Measurements from ENCODE around the gene CYP27C1. TPM values are rescaled to one million over a fixed set of nuclear protein-coding genes. Genes with fewer than 3 reads are reported as not detected.

Gene CYP27C1
- total and polyA plus RNA-seq, 2 experiments from 2014 or later = 1.8 to 2.9 TPM

DNA sequence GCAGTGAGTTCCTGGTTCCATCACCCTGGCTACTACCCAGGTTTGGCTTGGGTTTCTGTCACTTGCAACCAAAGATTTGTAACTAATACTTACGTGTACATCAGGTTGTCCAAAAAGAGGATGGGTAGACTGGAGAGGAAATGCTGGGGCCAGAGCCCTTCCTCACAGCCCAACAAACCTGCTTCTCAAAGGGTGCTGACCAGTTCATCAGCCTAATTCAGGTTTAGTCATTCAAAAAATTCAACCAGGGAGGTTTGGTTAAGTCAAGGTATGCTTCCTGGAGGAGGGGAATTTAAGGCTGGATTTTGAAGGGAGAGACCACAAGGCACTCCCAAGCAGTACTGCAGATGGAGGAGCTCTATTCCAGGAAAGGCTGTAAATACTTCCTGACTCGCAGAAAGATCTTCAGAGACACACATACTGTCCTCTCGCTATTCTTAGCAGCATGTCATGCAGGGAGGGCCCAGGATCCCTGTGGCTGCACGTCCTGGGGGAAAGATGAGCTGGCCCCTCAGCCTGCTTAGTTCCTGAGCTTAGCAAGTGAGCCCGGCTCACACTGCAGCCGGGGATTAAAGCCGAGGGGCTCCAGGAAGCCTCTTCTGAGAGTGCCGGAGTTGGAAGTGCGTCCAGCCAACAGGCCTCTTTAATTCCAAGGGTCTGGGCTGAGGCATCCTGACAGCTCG, 73.1 kb downstream of the CYP27C1 start:
- Mint-ChIP-seq H3K27ac (no peak overlapping the region), H3K27me3 (ENCODE audit: insufficient read depth, low read depth, poor library complexity) (no peaks in the 10 kb centered on the region)
- H3K9me2 ChIP-seq (ENCODE audit: insufficient read depth) = no peaks in the 10 kb centered on the region

DNA sequence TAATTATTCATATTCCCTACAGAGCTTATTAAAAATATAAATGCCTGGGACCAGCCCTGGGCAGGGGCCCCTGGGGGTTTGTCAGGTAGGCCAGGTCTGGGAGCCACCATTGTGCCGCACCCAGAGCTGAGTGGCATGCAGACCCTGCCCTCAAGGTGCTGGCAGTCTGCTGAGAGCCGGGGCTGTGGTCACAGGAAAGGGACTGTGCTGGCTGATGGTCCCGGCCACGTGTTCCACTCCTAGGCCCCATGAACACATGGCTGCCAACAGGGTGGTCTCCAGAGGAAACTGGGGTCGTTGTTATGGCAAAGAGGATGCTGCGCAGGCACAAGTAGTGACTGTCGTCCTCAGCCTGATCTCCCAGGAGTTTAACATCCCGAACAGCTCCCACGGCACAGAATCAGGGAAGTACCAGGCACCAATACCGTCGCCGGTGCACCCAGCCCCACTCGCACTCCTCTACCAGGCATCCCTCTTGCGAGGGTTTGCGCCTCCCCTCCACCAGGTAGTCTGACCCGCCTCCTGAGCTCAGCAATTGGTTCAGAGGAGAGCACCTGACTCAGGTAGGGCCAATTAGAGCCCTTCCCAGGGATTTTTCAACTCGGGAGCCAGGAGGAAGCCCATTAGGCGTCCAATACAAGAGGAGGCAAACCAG, 73.9 kb downstream of the CYP27C1 start:
- Histone ChIP-seq H2AFZ (peak overlapping the region; percentile 56; the same call in 1 of the 2 replicates), H3F3A (replicated peaks; ENCODE audit: low read depth) (no peaks in the 10 kb centered on the region), H3K4me2 (no peak overlapping the region), H3K36me3 (ENCODE audit: insufficient read depth) (no peaks in the 10 kb centered on the region), H3K27me3 (ENCODE audit: insufficient read depth) (no peaks in the 10 kb centered on the region), H3K4me3 (no peak overlapping the region), H3K79me2 (replicated peaks; ENCODE audit: insufficient read depth) (no peaks in the 10 kb centered on the region), H3K27ac (ENCODE audit: low read depth) (no peak overlapping the region), H4K20me1 (replicated peaks; ENCODE audit: insufficient read depth) (no peaks in the 10 kb centered on the region), H3K9me2 (ENCODE audit: insufficient read depth) (no peaks in the 10 kb centered on the region), H3K4me1 (ENCODE audit: insufficient read depth) (no peaks in the 10 kb centered on the region)
- Mint-ChIP-seq H3K36me3 (ENCODE audit: low read depth) (peaks cover 3% of the 10 kb centered on the region; the same call in 2 of the 3 replicates), H3K27ac (no peak overlapping the region), H3K27me3 (ENCODE audit: insufficient read depth, low read depth, poor library complexity) (no peaks in the 10 kb centered on the region), H3K9me3 (peaks cover 9% of the 10 kb centered on the region; the same call in 2 of the 3 replicates), H3K4me3 (no peak overlapping the region), H3K4me1 (no peaks in the 10 kb centered on the region)
- DNase-seq (ENCODE audit: low spot score) = no peak
- ATAC-seq = peak; percentile 49; the same call in 2 of the 3 replicates
- TF ChIP-seq EZH2 (IDR thresholded peaks at IDR 0.05; ENCODE audit: low read depth, unreplicated experiment) (no peak), EZH2phosphoT487 (IDR thresholded peaks at IDR 0.05; ENCODE audit: unreplicated experiment) (no peak), STAT1 (IDR thresholded peaks at IDR 0.05; ENCODE audit: unreplicated experiment) (no peak), NANOG (IDR thresholded peaks at IDR 0.05; ENCODE audit: borderline replicate concordance) (no peak), ZNF114 (CRISPR knock-in tag; IDR thresholded peaks at IDR 0.05) (no peak), CREB1 (CRISPR knock-in tag; IDR thresholded peaks at IDR 0.05; ENCODE audit: low read depth) (no peak)
- TF ChIP-seq, protein P1, sequence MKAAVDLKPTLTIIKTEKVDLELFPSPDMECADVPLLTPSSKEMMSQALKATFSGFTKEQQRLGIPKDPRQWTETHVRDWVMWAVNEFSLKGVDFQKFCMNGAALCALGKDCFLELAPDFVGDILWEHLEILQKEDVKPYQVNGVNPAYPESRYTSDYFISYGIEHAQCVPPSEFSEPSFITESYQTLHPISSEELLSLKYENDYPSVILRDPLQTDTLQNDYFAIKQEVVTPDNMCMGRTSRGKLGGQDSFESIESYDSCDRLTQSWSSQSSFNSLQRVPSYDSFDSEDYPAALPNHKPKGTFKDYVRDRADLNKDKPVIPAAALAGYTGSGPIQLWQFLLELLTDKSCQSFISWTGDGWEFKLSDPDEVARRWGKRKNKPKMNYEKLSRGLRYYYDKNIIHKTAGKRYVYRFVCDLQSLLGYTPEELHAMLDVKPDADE (IDR thresholded peaks at IDR 0.05) = no peak
- TF ChIP-seq, protein P2, sequence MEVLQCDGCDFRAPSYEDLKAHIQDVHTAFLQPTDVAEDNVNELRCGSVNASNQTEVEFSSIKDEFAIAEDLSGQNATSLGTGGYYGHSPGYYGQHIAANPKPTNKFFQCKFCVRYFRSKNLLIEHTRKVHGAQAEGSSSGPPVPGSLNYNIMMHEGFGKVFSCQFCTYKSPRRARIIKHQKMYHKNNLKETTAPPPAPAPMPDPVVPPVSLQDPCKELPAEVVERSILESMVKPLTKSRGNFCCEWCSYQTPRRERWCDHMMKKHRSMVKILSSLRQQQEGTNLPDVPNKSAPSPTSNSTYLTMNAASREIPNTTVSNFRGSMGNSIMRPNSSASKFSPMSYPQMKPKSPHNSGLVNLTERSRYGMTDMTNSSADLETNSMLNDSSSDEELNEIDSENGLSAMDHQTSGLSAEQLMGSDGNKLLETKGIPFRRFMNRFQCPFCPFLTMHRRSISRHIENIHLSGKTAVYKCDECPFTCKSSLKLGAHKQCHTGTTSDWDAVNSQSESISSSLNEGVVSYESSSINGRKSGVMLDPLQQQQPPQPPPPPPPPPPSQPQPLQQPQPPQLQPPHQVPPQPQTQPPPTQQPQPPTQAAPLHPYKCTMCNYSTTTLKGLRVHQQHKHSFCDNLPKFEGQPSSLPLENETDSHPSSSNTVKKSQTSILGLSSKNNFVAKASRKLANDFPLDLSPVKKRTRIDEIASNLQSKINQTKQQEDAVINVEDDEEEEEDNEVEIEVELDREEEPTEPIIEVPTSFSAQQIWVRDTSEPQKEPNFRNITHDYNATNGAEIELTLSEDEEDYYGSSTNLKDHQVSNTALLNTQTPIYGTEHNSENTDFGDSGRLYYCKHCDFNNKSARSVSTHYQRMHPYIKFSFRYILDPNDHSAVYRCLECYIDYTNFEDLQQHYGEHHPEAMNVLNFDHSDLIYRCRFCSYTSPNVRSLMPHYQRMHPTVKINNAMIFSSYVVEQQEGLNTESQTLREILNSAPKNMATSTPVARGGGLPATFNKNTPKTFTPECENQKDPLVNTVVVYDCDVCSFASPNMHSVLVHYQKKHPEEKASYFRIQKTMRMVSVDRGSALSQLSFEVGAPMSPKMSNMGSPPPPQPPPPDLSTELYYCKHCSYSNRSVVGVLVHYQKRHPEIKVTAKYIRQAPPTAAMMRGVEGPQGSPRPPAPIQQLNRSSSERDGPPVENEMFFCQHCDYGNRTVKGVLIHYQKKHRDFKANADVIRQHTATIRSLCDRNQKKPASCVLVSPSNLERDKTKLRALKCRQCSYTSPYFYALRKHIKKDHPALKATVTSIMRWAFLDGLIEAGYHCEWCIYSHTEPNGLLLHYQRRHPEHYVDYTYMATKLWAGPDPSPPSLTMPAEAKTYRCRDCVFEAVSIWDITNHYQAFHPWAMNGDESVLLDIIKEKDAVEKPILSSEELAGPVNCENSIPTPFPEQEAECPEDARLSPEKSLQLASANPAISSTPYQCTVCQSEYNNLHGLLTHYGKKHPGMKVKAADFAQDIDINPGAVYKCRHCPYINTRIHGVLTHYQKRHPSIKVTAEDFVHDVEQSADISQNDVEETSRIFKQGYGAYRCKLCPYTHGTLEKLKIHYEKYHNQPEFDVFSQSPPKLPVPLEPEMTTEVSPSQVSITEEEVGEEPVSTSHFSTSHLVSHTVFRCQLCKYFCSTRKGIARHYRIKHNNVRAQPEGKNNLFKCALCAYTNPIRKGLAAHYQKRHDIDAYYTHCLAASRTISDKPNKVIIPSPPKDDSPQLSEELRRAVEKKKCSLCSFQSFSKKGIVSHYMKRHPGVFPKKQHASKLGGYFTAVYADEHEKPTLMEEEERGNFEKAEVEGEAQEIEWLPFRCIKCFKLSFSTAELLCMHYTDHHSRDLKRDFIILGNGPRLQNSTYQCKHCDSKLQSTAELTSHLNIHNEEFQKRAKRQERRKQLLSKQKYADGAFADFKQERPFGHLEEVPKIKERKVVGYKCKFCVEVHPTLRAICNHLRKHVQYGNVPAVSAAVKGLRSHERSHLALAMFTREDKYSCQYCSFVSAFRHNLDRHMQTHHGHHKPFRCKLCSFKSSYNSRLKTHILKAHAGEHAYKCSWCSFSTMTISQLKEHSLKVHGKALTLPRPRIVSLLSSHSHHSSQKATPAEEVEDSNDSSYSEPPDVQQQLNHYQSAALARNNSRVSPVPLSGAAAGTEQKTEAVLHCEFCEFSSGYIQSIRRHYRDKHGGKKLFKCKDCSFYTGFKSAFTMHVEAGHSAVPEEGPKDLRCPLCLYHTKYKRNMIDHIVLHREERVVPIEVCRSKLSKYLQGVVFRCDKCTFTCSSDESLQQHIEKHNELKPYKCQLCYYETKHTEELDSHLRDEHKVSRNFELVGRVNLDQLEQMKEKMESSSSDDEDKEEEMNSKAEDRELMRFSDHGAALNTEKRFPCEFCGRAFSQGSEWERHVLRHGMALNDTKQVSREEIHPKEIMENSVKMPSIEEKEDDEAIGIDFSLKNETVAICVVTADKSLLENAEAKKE (CRISPR knock-in tag; IDR thresholded peaks at IDR 0.05) = no peak

More for the DNA sequence above, 73.1 kb downstream of the CYP27C1 start:
- H3K36me3 Mint-ChIP-seq (ENCODE audit: low read depth) = peaks cover 4% of the 10 kb centered on the region; the same call in 2 of the 3 replicates
- H4K20me1 ChIP-seq (replicated peaks; ENCODE audit: insufficient read depth) = no peaks in the 10 kb centered on the region
- H2AFZ ChIP-seq = peak overlapping the region; percentile 56; the same call in 1 of the 2 replicates
- no peak overlapping the region for H3K4me3 ChIP-seq
- no peak overlapping the region for H3K4me2 ChIP-seq
- no peaks in the 10 kb centered on the region for H3K27me3 ChIP-seq (ENCODE audit: insufficient read depth)
- H3K4me1 ChIP-seq (ENCODE audit: insufficient read depth) = no peaks in the 10 kb centered on the region
- no peaks in the 10 kb centered on the region for H3K79me2 ChIP-seq (replicated peaks; ENCODE audit: insufficient read depth)
- peaks cover 15% of the 10 kb centered on the region; the same call in 2 of the 3 replicates for H3K9me3 Mint-ChIP-seq
- no peak for TF ChIP-seq ZNF114 (CRISPR knock-in tag; IDR thresholded peaks at IDR 0.05)
- TF ChIP-seq CREB1 (CRISPR knock-in tag; IDR thresholded peaks at IDR 0.05; ENCODE audit: low read depth) = no peak
- TF ChIP-seq, protein P3, sequence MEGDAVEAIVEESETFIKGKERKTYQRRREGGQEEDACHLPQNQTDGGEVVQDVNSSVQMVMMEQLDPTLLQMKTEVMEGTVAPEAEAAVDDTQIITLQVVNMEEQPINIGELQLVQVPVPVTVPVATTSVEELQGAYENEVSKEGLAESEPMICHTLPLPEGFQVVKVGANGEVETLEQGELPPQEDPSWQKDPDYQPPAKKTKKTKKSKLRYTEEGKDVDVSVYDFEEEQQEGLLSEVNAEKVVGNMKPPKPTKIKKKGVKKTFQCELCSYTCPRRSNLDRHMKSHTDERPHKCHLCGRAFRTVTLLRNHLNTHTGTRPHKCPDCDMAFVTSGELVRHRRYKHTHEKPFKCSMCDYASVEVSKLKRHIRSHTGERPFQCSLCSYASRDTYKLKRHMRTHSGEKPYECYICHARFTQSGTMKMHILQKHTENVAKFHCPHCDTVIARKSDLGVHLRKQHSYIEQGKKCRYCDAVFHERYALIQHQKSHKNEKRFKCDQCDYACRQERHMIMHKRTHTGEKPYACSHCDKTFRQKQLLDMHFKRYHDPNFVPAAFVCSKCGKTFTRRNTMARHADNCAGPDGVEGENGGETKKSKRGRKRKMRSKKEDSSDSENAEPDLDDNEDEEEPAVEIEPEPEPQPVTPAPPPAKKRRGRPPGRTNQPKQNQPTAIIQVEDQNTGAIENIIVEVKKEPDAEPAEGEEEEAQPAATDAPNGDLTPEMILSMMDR (conservative IDR thresholded peaks at IDR 0.05; ENCODE audit: low read depth in 2 of 2) = no peak
- no peak overlapping the region for H3K27ac ChIP-seq (ENCODE audit: low read depth)
- no peak; the same call in 2 of the 3 replicates for ATAC-seq
- H3K4me1 Mint-ChIP-seq = no peaks in the 10 kb centered on the region
- no peak for DNase-seq (ENCODE audit: low spot score)
- no peak overlapping the region for H3K4me3 Mint-ChIP-seq
- H3F3A ChIP-seq (replicated peaks; ENCODE audit: low read depth) = no peaks in the 10 kb centered on the region
- no peaks in the 10 kb centered on the region for H3K36me3 ChIP-seq (ENCODE audit: insufficient read depth)

Measured in GM23338 (cell line).